ENCODE measurements around the gene PELI1. TPM values are rescaled to one million over a fixed set of nuclear protein-coding genes. Genes with fewer than 3 reads are reported as not detected.

Gene PELI1
- total and polyA plus RNA-seq, 11 donors: 4.2 to 14.6 (median 7.3) TPM

DNA sequence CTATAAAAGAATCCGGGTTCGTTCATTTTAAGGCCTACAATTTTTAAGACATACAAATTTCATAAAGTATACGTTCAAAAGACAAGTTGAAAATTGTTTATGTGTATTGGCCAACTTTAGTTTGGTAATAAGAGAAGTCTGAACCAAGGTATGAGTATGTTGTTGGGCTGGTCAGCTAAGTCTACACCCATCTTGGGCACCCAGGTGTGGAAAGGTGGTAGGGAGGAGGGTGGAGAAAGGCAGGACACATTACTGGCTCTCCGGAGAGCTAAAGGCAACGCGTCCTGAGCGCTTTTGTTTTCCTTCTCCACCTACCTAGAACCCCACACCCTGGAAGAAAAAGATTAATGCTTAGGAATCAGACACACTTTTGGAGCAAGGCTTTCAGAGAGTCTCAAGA is 899 bp upstream of the PELI1 start:
- TF ChIP-seq POLR2A (IDR thresholded peaks at IDR 0.05): no peak
- TF ChIP-seq, protein P1, sequence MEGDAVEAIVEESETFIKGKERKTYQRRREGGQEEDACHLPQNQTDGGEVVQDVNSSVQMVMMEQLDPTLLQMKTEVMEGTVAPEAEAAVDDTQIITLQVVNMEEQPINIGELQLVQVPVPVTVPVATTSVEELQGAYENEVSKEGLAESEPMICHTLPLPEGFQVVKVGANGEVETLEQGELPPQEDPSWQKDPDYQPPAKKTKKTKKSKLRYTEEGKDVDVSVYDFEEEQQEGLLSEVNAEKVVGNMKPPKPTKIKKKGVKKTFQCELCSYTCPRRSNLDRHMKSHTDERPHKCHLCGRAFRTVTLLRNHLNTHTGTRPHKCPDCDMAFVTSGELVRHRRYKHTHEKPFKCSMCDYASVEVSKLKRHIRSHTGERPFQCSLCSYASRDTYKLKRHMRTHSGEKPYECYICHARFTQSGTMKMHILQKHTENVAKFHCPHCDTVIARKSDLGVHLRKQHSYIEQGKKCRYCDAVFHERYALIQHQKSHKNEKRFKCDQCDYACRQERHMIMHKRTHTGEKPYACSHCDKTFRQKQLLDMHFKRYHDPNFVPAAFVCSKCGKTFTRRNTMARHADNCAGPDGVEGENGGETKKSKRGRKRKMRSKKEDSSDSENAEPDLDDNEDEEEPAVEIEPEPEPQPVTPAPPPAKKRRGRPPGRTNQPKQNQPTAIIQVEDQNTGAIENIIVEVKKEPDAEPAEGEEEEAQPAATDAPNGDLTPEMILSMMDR (IDR thresholded peaks at IDR 0.05): no peak
- no peaks in the 10 kb centered on the region for H3K27me3 ChIP-seq
- intact Hi-C loops (cut with DNase I): loop anchor here in 6 of 10 donors (2.0 to 10.0 kb wide), 5 partner anchors 60 to 170 kb away; no protein-coding TSS in a partner anchor
- no peak overlapping the region for H3K27ac ChIP-seq
- ATAC-seq: no peak
- H3K9me3 ChIP-seq: no peaks in the 10 kb centered on the region
- H3K36me3 ChIP-seq: no peaks in the 10 kb centered on the region
- DNase-seq: no peak
- H3K4me1 ChIP-seq: peaks cover 0 to 25% (median 8%) of the 10 kb centered on the region in 12 donors
- 92 to 94% (median 93%) methylated on average over 7 of the region's 7 CpGs for WGBS, 4 donors
- H3K4me3 ChIP-seq: no peak overlapping the region

DNA sequence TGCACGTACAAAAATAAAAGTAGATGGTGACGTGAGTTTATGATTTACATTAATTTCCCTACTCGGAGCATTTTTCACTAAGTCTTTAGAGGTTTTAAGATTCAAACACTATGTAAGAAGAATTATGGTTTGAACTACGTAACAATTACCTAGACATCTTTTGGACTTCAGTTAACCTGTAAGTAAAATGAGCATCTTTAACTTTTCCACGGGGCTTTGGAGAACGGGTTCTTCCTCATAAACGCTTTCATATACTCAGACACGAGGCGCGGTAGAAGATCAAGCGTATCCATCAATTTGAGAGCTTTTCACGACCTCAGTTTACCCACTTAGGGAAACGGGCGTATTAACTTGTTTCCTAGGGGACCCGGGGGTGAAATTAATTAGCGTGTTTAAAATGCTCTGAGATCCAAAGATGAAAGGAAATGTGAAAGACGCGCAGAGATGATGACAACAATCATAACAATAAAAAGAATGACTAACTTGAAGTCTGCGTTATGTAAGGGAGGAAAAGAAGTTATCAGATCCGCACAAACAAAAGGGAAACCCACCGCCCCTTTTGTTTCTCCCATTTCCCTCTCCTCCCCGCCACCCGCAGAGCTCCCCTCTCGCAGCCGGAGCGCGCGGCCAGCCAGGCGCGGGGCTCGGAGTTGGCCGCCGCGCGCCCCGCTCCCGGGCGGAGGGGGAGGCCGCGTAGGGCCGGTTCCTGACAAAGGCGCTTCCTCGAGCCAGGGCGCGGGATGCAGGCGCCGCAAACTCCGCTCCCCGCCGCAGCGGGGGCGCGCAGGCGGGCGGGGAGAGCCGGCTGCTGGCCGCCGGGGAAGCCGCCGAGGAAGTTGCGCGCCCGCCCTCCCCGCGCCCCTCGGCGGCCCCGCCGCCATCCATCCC is 807 bp downstream of the PELI1 start:
- peak in 3 of 5 donors; percentile 40 to 71 (median 46) for DNase-seq
- no peaks in the 10 kb centered on the region for H3K27me3 ChIP-seq
- peak overlapping the region; percentile 94 to 99 (median 98) for H3K27ac ChIP-seq
- WGBS, 4 donors: 1 to 5% (median 3%) methylated on average over 35 to 69 of the region's 69 CpGs
- ATAC-seq: peak in 2 of 4 donors; percentile 28 to 47
- H3K9me3 ChIP-seq: no peaks in the 10 kb centered on the region
- no peak for TF ChIP-seq POLR2A (IDR thresholded peaks at IDR 0.05)
- peak overlapping the region; percentile 81 to 99 (median 94) for H3K4me3 ChIP-seq
- intact Hi-C loops (cut with DNase I): loop anchor here (2.0 to 10.0 kb wide), 14 partner anchors 59 to 184 kb away; no protein-coding TSS in a partner anchor
- peaks cover 0 to 42% (median 17%) of the 10 kb centered on the region in 12 donors for H3K4me1 ChIP-seq
- H3K36me3 ChIP-seq: no peaks in the 10 kb centered on the region

DNA sequence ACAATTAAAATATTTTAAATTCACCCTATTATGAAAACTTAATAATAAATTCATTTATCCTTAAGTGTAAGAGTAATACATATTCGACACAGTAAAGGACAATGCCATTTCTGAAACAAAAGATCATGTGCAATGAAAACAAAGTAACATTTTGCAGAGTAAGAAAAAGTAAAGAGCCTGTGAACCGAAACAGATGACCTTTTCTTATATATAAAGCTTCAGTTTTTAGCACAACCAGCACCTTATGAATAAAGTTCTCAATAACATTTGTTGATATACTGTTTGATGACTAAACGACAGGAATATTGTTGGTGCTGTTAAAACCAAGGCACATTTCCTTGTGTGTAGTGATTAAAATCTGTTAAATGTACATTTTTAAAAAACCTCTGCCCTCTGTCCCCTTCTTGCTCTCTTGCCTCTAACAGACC is 1.5 kb downstream of the PELI1 start:
- H3K4me1 ChIP-seq: peaks cover 0 to 48% (median 22%) of the 10 kb centered on the region in 12 donors
- intact Hi-C loops (cut with DNase I): loop anchor here (2.0 to 10.0 kb wide), 13 partner anchors 60 to 185 kb away; no protein-coding TSS in a partner anchor
- H3K4me3 ChIP-seq: peak overlapping the region; percentile 81 to 99 (median 94)
- DNase-seq: no peak
- H3K9me3 ChIP-seq: no peaks in the 10 kb centered on the region
- no peak for ATAC-seq
- H3K27ac ChIP-seq: peak overlapping the region; percentile 94 to 99 (median 98)
- WGBS, 4 donors: 37 to 40% (median 39%) methylated on average over 3 of the region's 3 CpGs
- no peaks in the 10 kb centered on the region for H3K27me3 ChIP-seq
- TF ChIP-seq, protein P1 (IDR thresholded peaks at IDR 0.05): no peak
- TF ChIP-seq POLR2A (IDR thresholded peaks at IDR 0.05): no peak
- no peaks in the 10 kb centered on the region for H3K36me3 ChIP-seq

DNA sequence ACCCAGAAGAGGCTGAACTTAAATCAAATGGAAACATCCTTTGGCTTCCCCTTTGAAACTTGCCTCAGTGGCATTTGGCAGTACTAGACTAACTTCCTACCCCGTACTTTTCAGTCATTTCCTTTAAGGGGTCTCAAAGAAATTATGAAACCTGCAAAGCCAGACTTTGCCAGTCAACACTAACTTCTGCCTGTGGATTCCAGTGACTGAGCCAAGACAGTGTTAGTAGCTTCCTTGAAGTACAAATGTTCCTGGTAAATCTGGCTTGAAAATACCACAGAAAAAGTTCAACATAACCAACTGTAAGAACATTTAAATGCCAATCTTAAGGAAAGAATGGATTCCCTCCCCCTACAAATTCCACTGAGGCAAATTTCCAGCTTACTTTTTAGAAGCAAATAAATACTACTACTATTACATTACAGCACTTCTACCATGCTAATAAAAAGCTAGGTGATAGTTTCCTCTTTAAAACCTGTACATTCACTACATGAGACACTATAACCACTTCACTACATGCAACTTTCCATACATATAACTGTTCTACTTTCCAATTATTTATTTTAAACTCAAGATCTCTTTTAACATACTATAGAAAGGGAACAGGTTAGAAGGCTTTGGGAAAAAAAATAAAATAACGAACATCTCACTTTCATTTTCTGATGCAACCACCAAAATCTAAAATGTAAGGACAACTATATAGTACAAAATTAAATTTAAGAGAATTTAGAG is 2.4 kb downstream of the PELI1 start:
- Histone ChIP-seq H3K36me3 (no peaks in the 10 kb centered on the region), H3K27me3 (no peaks in the 10 kb centered on the region), H3K4me3 (peak overlapping the region in 10 of 12 donors; percentile 81 to 99 (median 94)), H3K9me3 (no peaks in the 10 kb centered on the region), H3K27ac (peak overlapping the region in 9 of 12 donors; percentile 41 to 99 (median 98)), H3K4me1 (peaks cover 0 to 53% (median 25%) of the 10 kb centered on the region in 12 donors)
- intact Hi-C loops (cut with DNase I): loop anchor here (2.0 to 10.0 kb wide), 14 partner anchors 60 to 185 kb away; no protein-coding TSS in a partner anchor
- WGBS, 4 donors: 27 to 39% (median 37%) methylated on average over 2 of the region's 2 CpGs
- no peak for TF ChIP-seq POLR2A (IDR thresholded peaks at IDR 0.05)
- TF ChIP-seq, protein P1 (IDR thresholded peaks at IDR 0.05): no peak
- DNase-seq (no peak), ATAC-seq (no peak)
